Endodermal cell (in vitro differentiated cells): ENCODE data around the gene LCN15. TPM values are rescaled to one million over a fixed set of nuclear protein-coding genes. Genes with fewer than 3 reads are reported as not detected.

ENCODE experiments used
- DNase-seq: peaks from one replicate; pipeline ENCODE4 v3.0.0-alpha.2; 2017
- H3K27ac ChIP-seq: 2 replicates; pipeline ENCODE4 v1.5.1; 2013; ENCODE audit warnings: mild to moderate bottlenecking, low read depth, low read length, moderate library complexity
- H3K27me3 ChIP-seq: 2 replicates; pipeline ENCODE4 v1.6.1; 2013; ENCODE audit warnings: mild to moderate bottlenecking, low read length, moderate library complexity; ENCODE audit not compliant: insufficient read depth, control insufficient read depth, poor library complexity, severe bottlenecking
- H3K36me3 ChIP-seq: 2 replicates; pipeline ENCODE4 v1.7.0; 2013; ENCODE audit warnings: mild to moderate bottlenecking, low read length, moderate library complexity; ENCODE audit not compliant: control insufficient read depth, insufficient read depth
- H3K4me1 ChIP-seq: one replicate; pipeline ENCODE4 v1.7.0; 2013; ENCODE audit warnings: low read length; ENCODE audit not compliant: control insufficient read depth, insufficient read depth
- H3K4me3 ChIP-seq: 2 replicates; pipeline ENCODE4 v1.5.1; 2013; ENCODE audit warnings: mild to moderate bottlenecking, low read length, moderate library complexity
- H3K9ac ChIP-seq: 2 replicates; pipeline ENCODE4 v1.6.1; 2013; ENCODE audit warnings: mild to moderate bottlenecking, low read length, moderate library complexity; ENCODE audit not compliant: poor library complexity, severe bottlenecking; ENCODE audit errors: extremely low read depth
- H3K9me3 ChIP-seq: 2 replicates; pipeline ENCODE4 v1.6.1; 2013; ENCODE audit warnings: mild to moderate bottlenecking, low read length, moderate library complexity; ENCODE audit not compliant: control insufficient read depth
- H3K27ac Mint-ChIP-seq: 2 replicates; pipeline ENCODE4 v1.8.0; 2020; ENCODE audit warnings: mixed read lengths
- H3K27me3 Mint-ChIP-seq: 2 replicates; pipeline ENCODE4 v1.8.0; 2021; ENCODE audit warnings: mild to moderate bottlenecking, mixed read lengths; ENCODE audit not compliant: insufficient read depth
- H3K36me3 Mint-ChIP-seq: 2 replicates; pipeline ENCODE4 v1.8.0; 2020; ENCODE audit warnings: low read depth, mixed read lengths
- H3K4me1 Mint-ChIP-seq: 2 replicates; pipeline ENCODE4 v1.8.0; 2020; ENCODE audit warnings: mixed read lengths
- H3K4me3 Mint-ChIP-seq: 2 replicates; pipeline ENCODE4 v1.8.0; 2020; ENCODE audit warnings: mild to moderate bottlenecking, moderate library complexity, mixed read lengths
- H3K9me3 Mint-ChIP-seq: 2 replicates; pipeline ENCODE4 v1.8.0; 2020; ENCODE audit warnings: mild to moderate bottlenecking, mixed read lengths
- WGBS, 2 experiments: methylation state at CpG; one replicate each; pipeline versions ENCODE4 v1.1.5 to v1.1.7; 2013; ENCODE audit warnings: missing lambda C conversion rate in 2 of 2, mixed read lengths in 1 of 2; ENCODE audit not compliant: insufficient coverage in 1 of 2, insufficient read length in 1 of 2; 5-methylcytosine and 5-hydroxymethylcytosine counted together
- total RNA-seq, 2 donors: library from RNA; stranded (reverse); fragmentation: NEBNext Ultra II Directional in 1 of 2; extraction: Animal tissue kit (Norgen Biotek cat#: 25700) in 1 of 2; gene quantifications; 2 replicates in 1 of 2; 3 replicates in 1 of 2; pipeline ENCODE4 v1.2.1, GENCODE V29; 2021
- TF ChIP-seq, protein P1 (sequence below): fragments of 200-600 bp; sonication (generic); conservative IDR thresholded peaks from 2 replicates; pipeline ENCODE4 v1.5.0; 2021; ENCODE audit warnings: antibody characterized with exemption, mild to moderate bottlenecking

The LCN15 gene
- total RNA-seq, 2 donors from 2014 or later, result 0.51 to 1.2 TPM

- H3K9me3 Mint-ChIP-seq, result peaks cover 27% of the 10 kb centered on the region
- no peak overlapping the region for H3K27ac ChIP-seq
- H3K27me3 Mint-ChIP-seq, result peaks cover 41% of the 10 kb centered on the region
- no peaks in the 10 kb centered on the region for H3K36me3 ChIP-seq
- no peaks in the 10 kb centered on the region for H3K36me3 Mint-ChIP-seq
- peaks cover 19% of the 10 kb centered on the region for H3K9me3 ChIP-seq
- no peak overlapping the region for H3K4me3 Mint-ChIP-seq
- no peak overlapping the region for H3K4me3 ChIP-seq
- H3K27me3 ChIP-seq, result peaks cover 9% of the 10 kb centered on the region
- H3K4me1 ChIP-seq, result peaks cover 3% of the 10 kb centered on the region
- peaks cover 24% of the 10 kb centered on the region for H3K4me1 Mint-ChIP-seq
- DNase-seq, result no peak
- no peak overlapping the region for H3K9ac ChIP-seq
- H3K27ac Mint-ChIP-seq, result no peak overlapping the region
- TF ChIP-seq, protein P1, sequence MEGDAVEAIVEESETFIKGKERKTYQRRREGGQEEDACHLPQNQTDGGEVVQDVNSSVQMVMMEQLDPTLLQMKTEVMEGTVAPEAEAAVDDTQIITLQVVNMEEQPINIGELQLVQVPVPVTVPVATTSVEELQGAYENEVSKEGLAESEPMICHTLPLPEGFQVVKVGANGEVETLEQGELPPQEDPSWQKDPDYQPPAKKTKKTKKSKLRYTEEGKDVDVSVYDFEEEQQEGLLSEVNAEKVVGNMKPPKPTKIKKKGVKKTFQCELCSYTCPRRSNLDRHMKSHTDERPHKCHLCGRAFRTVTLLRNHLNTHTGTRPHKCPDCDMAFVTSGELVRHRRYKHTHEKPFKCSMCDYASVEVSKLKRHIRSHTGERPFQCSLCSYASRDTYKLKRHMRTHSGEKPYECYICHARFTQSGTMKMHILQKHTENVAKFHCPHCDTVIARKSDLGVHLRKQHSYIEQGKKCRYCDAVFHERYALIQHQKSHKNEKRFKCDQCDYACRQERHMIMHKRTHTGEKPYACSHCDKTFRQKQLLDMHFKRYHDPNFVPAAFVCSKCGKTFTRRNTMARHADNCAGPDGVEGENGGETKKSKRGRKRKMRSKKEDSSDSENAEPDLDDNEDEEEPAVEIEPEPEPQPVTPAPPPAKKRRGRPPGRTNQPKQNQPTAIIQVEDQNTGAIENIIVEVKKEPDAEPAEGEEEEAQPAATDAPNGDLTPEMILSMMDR, result no peak
- WGBS, 2 experiments, result 86 to 90% methylated on average over 12 to 14 of the region's 14 CpGs
Measured at GRCh38 chr9:136777359-136777758, 13.0 kb upstream of the LCN15 start.

- Mint-ChIP-seq H3K27ac (no peak overlapping the region), H3K36me3 (no peaks in the 10 kb centered on the region), H3K4me1 (peaks cover 24% of the 10 kb centered on the region), H3K4me3 (no peak overlapping the region), H3K27me3 (peaks cover 41% of the 10 kb centered on the region), H3K9me3 (peaks cover 28% of the 10 kb centered on the region)
- Histone ChIP-seq H3K27ac (no peak overlapping the region), H3K27me3 (peaks cover 9% of the 10 kb centered on the region), H3K4me1 (peaks cover 3% of the 10 kb centered on the region), H3K9me3 (peaks cover 19% of the 10 kb centered on the region), H3K36me3 (no peaks in the 10 kb centered on the region), H3K4me3 (no peak overlapping the region), H3K9ac (no peak overlapping the region)
- WGBS, 2 experiments, result 95 to 100% methylated on average over 1 to 7 of the region's 7 CpGs
- DNase-seq, result no peak
- TF ChIP-seq, protein P1, result no peak
Measured at GRCh38 chr9:136776947-136777346, 12.6 kb upstream of the LCN15 start.

DNA sequence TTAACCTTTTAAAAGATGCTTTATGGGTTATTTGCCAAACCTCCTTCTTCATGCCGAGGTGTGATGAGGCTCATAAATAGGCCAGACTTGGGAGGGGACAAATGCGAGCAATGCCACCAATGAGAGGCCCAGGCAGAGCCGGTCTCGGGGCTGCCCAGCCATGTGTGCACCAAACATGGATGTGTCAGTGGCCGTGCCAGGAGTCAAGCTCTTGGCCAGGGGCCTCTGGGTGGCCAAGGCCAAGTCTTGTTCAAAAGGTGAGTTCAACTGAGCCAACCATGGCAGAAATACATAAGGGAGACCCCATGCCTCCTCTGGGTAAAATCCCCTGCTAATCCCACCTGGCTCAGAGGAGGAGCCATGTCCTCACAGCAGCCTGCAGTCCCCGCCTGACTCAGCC lies 10.9 kb upstream of the LCN15 start:
- H3K4me1 Mint-ChIP-seq, result peaks cover 6% of the 10 kb centered on the region
- Histone ChIP-seq H3K27me3 (peaks cover 9% of the 10 kb centered on the region), H3K9me3 (peaks cover 19% of the 10 kb centered on the region), H3K4me3 (no peak overlapping the region), H3K27ac (no peak overlapping the region), H3K36me3 (no peaks in the 10 kb centered on the region), H3K4me1 (peaks cover 3% of the 10 kb centered on the region), H3K9ac (no peak overlapping the region)
- TF ChIP-seq, protein P1, result no peak
- 91 to 95% methylated on average over 5 to 6 of the region's 6 CpGs for WGBS, 2 experiments
- H3K27ac Mint-ChIP-seq, result no peak overlapping the region
- peaks cover 28% of the 10 kb centered on the region for H3K9me3 Mint-ChIP-seq
- no peaks in the 10 kb centered on the region for H3K36me3 Mint-ChIP-seq
- no peak for DNase-seq
- H3K4me3 Mint-ChIP-seq, result no peak overlapping the region
- H3K27me3 Mint-ChIP-seq, result peaks cover 39% of the 10 kb centered on the region
